ENCODE measurements around the gene TBC1D20.
A peak's percentile ranks its signal among the peaks of the same experiment; 100 is the strongest.

The TBC1D20 gene

GRCh38 chr20:427849-428657 is 34.3 kb downstream of the TBC1D20 start:
- no peak overlapping the region for H3K4me3 ChIP-seq (ENCODE audit: low read length)
- no peak for DNase-seq (ENCODE audit: low read depth, low spot score)

- DNase-seq (ENCODE audit: low read depth, low spot score): no peak
- H3K4me3 ChIP-seq (ENCODE audit: low read length): no peak overlapping the region
These were observed 34.9 kb downstream of the TBC1D20 start for GRCh38 chr20:427401-427800.

GRCh38 chr20:426566-426965 is 35.8 kb downstream of the TBC1D20 start:
- no peak for DNase-seq (ENCODE audit: low read depth, low spot score)
- no peak overlapping the region for H3K4me3 ChIP-seq (ENCODE audit: low read length)

- no peak overlapping the region for H3K4me3 ChIP-seq (ENCODE audit: low read length)
- DNase-seq (ENCODE audit: low read depth, low spot score): no peak
These were observed 40.6 kb downstream of the TBC1D20 start for GRCh38 chr20:421685-422250.

- DNase-seq (ENCODE audit: low read depth, low spot score): no peak
- H3K4me3 ChIP-seq (ENCODE audit: low read length): no peak overlapping the region
These were observed 41.4 kb downstream of the TBC1D20 start for GRCh38 chr20:420721-421574.

- no peak overlapping the region for H3K4me3 ChIP-seq (ENCODE audit: low read length)
- no peak for DNase-seq (ENCODE audit: low read depth, low spot score)
These were observed 42.1 kb downstream of the TBC1D20 start for GRCh38 chr20:420166-420620.

- H3K4me3 ChIP-seq (ENCODE audit: low read length): no peak overlapping the region
- no peak for DNase-seq (ENCODE audit: low read depth, low spot score)
These were observed 42.7 kb downstream of the TBC1D20 start for GRCh38 chr20:419556-420165.

GRCh38 chr20:418858-419365 is 43.4 kb downstream of the TBC1D20 start:
- no peak overlapping the region for H3K4me3 ChIP-seq (ENCODE audit: low read length)
- no peak for DNase-seq (ENCODE audit: low read depth, low spot score)

GRCh38 chr20:417801-418342 is 44.5 kb downstream of the TBC1D20 start:
- DNase-seq (ENCODE audit: low read depth, low spot score): no peak
- no peak overlapping the region for H3K4me3 ChIP-seq (ENCODE audit: low read length)

- H3K4me3 ChIP-seq (ENCODE audit: low read length): no peak overlapping the region
- no peak for DNase-seq (ENCODE audit: low read depth, low spot score)
These were observed 45.2 kb downstream of the TBC1D20 start for GRCh38 chr20:416950-417800.

GRCh38 chr20:415820-416322 is 46.5 kb downstream of the TBC1D20 start:
- DNase-seq (ENCODE audit: low read depth, low spot score): no peak
- no peak overlapping the region for H3K4me3 ChIP-seq (ENCODE audit: low read length)

- no peak overlapping the region for H3K4me3 ChIP-seq (ENCODE audit: low read length)
- DNase-seq (ENCODE audit: low read depth, low spot score): no peak
These were observed 48.2 kb downstream of the TBC1D20 start for GRCh38 chr20:414161-414560.

- no peak for DNase-seq (ENCODE audit: low read depth, low spot score)
- H3K4me3 ChIP-seq (ENCODE audit: low read length): no peak overlapping the region
These were observed 50.3 kb downstream of the TBC1D20 start for GRCh38 chr20:412081-412480.

- peak overlapping the region; percentile 98 for H3K4me3 ChIP-seq (ENCODE audit: low read length)
- DNase-seq (ENCODE audit: low read depth, low spot score): peak; percentile 51
These were observed 52.4 kb downstream of the TBC1D20 start for GRCh38 chr20:409697-410559.

- peak; percentile 25 for DNase-seq (ENCODE audit: low read depth, low spot score)
These were observed 53.3 kb downstream of the TBC1D20 start for GRCh38 chr20:408843-409696.

More at GRCh38 chr20:408843-409696, 53.3 kb downstream of the TBC1D20 start:
- peak overlapping the region; percentile 98 for H3K4me3 ChIP-seq (ENCODE audit: low read length)

Data from Jurkat, Clone E6-1 (cell line).